ENCODE measurements around the gene ACOXL.

Gene ACOXL

DNA sequence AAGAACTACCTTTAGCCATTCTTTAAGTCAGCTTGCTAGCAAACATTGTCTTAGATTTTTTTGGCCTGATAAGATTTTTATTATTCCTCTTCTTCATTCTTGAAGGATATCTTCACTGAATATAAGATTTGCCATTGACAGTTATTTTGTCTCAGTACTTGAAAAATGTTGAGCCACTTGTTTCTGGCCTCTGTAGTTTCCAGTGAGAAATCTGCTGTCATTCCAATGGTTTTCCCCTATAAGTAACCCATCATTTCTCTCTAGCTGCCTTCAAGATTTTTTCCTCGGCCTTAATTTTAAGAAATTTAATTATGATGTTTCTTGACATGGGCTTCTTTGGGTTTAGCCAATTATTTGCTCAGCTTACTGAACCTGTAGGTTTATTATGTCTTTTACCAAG, 32.6 kb downstream of the ACOXL start:
- no peak for DNase-seq

DNA sequence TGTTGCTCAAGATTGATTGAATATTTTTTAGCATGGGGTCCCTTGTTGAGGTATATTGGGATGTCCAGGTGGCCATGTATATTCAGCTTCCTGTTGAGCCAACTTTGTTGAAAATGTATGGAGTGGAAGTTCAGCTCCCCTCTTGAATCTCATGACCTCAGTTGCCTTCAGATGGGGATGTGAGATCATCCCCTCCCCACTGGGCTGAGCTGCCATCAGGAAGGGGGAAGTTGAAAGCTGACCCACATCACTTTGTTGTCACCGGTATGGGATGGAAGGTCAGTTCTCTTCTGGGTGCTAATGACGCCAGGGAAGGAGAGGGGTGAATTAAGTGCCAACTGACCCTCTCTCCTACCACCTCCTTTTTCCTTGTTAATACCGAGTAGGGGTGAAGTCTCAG, 33.9 kb downstream of the ACOXL start:
- DNase-seq = no peak

GRCh38 chr2:110768591-110768990, 36.2 kb downstream of the ACOXL start:
- no peak for DNase-seq

DNA sequence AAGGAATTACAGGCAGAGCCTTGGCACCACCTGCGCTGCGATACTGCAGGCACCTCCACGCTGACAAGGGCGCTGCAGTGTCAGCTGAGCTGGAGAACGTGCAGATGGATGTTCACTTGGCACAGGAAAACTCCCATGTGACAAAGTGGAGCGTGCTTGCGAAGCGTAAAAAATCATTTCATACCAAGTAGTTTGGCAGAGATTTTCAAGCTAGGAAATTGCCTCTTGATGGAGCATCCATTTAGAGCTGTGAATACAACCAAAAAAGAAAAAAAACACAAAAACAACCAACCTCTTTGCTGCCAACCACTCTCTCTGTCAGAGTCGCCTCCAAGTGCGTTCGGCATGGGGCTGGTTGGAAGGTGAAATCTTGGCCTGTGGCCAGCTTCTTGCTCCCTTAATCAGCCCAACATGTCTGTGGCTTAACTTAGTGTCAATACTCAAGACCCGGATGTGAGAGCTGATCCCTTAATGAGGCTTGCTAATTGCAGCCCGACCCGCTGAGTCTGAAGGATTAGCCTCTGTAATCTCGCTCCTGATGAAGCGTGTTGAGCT, 38.1 kb downstream of the ACOXL start:
- DNase-seq = no peak

DNA sequence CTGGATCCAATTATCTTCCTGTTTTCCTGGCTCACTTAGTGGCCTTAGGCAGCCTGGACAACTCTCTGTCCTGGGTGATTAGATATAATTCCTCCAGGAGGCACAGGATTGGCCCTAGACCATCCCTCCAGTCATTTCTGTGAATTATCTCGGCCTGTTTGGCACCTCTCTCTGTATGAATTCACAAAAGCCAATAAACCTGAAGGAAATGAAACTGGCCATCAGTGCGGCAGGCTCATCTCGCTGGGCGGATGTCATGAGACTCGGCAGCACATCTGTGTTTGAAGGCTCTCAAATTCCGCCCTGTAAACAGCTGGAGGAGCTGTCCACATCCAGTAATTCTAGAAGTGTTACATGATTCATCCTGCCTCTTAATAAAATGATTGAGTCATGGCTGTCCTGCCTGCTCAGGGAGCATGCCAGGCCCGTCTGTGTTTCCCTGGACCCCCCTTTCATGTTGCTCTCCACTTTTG, 38.6 kb downstream of the ACOXL start:
- no peak for DNase-seq

DNA sequence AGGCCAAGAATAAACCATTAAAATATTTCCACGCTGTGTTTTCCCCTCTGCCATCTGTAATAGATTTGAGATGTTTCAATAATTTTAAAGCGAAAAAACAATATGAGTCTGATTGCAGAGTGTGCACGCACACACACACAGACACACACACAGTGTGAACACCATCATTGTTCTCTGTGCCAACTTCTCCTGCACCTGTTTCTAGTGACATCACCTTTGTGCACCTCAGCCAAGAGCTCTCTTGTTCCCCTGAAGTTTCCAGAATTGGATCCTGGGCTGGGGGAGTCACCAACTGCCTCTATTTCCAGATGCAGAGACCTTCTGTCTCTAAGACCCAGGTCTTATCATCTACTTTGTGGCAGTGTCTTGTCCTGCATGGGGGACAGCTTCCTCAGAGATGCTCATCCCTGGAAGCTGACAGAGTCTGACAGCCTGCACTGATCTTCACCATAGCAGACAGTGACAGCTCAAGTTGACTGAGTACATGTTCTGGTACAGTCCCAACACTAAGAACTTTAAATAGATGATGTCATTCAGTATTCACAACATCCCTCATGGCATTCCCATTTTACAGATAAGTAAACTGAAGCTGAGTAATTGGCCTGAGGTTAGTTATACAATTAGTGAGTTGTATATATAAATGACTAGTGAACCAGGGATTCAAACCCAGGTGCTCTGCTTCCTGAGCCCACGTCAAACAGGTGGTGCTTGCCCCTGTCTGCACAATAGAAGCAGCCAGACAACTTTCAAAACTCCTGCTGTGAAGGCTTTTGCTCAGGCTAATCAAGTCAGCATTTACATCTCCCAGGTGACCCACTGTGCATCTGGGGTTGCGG, 39.4 kb downstream of the ACOXL start:
- no peak for DNase-seq

GRCh38 chr2:110772383-110772755, 40.0 kb downstream of the ACOXL start:
- DNase-seq = no peak

- no peak for DNase-seq
These were observed 41.1 kb downstream of the ACOXL start for GRCh38 chr2:110773401-110773921.

DNA sequence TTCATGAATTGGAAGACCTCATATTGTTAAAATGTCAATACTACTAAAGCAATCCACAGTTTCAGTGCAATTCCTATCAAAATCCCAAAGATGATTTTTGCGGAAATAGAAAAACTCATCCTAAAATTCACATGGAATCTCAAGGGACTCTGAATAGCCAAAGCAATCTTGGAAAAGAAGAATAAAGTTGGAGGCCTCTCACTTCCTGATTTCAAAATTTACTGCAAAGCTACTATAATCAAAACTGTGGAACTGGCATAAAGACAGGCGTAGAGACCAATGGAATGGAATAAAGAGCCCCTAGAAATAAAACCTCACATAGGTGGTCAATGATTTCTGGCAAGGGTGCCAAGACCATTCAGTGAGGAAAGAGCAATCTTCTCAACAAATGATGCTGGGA, 42.3 kb downstream of the ACOXL start:
- DNase-seq = no peak

- no peak for DNase-seq
These were observed 45.3 kb downstream of the ACOXL start for GRCh38 chr2:110777531-110778311.

DNA sequence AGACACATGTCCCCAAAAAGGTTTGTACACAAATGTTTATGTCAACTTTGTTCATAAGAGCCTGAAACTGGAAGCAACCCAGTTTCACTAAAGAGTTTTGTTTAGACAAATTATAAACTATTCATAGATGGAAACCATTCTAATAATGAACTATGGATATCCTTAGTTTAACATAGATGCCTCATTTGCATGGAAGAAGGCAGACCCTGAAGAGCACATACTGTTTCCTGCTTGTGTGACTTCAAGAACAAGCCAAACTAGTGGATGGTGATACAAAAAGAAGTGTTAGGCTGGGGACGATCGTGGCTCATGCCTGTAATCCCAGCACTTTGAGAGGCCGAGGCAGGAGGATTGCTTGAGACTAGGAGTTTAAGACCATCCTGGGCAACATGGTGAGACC, 48.1 kb downstream of the ACOXL start:
- DNase-seq = no peak

DNA sequence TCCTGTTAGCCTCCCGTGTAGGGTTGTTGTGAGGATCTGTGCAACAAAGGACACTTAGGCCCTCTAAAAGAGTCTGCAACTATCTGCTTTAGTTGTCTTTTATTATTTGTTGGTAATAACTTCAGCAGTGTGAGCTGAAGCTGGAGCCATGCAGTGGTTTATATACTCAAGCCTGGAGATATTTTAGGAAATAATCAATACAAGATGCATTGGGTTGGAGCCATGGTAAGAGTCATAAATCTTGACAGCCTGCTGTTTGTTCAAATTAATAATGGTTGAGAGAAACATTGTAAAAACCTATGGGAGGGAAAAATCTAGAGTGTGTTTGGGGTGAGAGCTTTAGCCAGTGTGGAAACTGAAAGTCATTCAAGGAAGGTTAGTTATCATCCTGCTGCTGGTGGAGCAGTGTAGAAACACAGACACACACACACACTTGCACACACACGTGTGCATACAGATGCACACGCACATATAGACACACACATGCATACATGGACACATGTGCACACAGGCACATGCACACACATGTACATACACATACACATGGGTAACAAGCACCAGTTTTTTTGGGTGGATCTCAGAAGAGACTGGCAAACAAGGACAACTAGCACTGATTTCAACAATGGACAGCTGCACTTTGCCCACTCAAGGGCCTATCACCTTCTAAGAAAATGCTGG, 51.0 kb downstream of the ACOXL start:
- no peak for DNase-seq

DNA sequence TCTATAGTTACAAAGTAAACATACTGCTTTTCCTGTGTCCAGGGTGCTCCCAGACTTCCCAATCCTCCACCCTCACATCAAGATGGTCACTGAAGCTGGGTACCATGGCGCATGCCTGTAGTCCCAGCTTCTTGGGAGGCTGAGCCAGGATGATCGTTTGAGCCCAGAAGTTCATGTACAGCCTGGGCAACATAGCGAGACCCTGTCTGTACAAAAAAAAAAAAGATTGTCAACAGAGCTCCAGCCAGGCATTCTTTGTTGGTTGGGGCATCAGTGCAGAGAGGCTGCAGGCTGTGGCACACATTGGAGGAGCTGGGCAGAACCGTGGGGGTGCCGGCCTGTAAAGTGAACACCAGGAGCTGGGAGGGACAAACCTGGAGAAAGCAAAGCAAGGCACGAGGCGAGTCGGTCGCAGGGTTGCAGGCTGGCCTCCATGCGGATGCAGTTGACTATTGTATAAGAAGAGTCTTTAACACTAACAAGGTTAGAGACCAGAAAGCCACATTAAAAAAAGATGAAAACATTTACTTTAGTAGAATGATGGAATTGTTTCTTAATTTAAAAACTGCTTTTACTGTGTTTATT, 51.8 kb downstream of the ACOXL start:
- DNase-seq = no peak

GRCh38 chr2:110785439-110785838, 53.1 kb downstream of the ACOXL start:
- DNase-seq = no peak

- DNase-seq = no peak
These were observed 56.6 kb downstream of the ACOXL start for GRCh38 chr2:110788976-110789375.

DNA sequence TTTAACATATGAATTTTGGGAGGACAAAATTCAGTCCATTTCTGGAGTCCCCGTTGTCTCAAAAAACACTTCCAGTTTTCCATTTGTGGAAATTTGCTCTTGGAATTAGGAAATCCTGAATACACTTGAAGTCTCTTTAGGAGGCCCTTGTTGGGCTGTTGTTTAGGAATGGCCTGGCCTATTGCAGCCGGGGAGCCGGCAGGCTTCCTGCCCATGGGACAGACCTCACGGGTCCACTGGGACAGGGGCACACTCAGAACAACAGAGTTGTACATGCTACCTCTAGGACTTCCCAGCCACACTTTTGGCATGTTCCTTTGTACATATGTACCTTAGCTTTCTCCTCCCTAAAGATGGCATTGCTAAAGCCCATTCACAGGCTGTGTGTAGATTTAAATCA, 57.3 kb downstream of the ACOXL start:
- DNase-seq = no peak

- no peak for DNase-seq
These were observed 58.5 kb downstream of the ACOXL start for GRCh38 chr2:110790907-110791306.

DNA sequence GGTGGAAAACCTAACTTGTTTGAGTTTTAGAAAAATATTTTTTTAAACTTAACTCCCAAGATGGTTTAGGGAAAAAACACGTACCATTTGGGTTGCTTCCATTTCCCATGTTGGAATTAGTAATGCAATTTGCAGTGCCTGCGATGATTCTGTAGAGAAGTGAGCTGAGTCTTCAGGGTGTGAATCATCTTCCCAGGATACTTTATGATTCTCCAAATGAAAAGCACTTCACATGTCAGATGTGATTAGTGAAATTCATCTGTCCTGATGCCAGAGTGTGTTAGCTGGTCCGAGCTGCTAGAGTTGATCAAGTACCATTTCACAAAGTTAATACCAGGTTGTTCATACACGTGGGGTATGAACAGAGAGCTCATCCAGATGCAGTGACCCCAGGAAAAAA, 59.1 kb downstream of the ACOXL start:
- DNase-seq = no peak

GRCh38 chr2:110793034-110793433, 60.7 kb downstream of the ACOXL start:
- no peak for DNase-seq

- DNase-seq = no peak
These were observed 62.0 kb downstream of the ACOXL start for GRCh38 chr2:110794390-110794789.

DNA sequence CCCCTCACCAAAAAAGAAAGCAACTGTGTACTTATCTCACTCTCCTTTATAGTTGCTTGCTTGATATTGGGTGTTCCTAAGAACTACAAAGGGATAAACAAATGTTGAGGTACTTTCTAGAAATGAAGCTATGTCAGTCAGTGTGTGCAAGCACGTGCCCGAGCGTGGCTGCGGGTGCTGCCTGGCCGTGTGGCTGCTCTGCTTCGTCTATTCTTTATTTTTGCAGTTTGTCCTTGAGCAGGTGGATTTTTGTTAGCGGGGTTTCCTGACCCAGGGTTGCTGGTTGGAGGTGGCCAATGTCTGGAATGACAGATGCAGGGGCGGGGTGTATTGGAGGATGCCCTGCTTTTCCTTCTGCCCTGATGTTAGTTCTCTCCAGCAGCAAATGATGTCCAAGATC, 62.6 kb downstream of the ACOXL start:
- no peak for DNase-seq

DNA sequence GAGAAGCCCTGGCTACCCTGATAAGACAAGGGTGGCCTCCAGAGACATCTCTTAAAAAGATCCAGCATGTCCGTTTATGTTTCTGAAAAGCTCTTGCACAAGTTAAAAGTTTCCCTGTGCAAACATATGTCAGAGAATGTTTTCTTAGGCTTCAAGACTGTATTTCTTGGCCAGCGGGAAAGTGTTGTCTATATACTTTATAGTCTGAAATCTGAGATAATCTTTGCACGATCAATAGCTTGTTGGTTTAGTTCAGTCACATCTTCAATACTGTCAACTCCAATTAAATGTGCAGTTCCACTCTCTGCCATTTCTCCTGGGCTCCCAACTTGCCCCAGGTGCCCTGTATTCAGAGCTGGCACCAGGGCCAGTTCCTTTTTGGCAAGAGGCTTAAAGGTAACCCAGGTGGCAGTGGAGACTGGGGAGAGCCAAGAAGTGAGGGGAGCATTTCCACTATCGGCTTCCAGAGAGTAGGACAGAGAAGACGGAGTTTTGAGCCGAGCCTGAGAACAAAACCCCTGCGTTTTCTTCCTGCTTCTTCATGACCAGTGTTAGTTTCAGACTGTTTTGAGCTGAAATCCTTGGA, 64.4 kb downstream of the ACOXL start:
- DNase-seq = no peak

Measured in NK-92 treated with Interleukin-12 subunit alpha and Interleukin-12 subunit beta, amount 100 ng/mL, for 24 hours (cell line).